Fibroblast of pulmonary artery (primary cell): Measurements from ENCODE around the gene FNIP1.
A peak's percentile ranks its signal among the peaks of the same experiment; 100 is the strongest.

Experiments used
- DNase-seq: peaks from one replicate; pipeline ENCODE4 v3.0.0-alpha.2; 2010; ENCODE audit warnings: low read depth
- H3K4me3 ChIP-seq: replicated peaks from 2 replicates; pipeline ENCODE4 v1.5.1; 2011; ENCODE audit warnings: low read depth, mild to moderate bottlenecking, control low read depth, low read length, moderate library complexity
- TF ChIP-seq, protein P1 (sequence below): IDR thresholded peaks from 2 replicates; pipeline ENCODE4 v1.5.1; 2011; ENCODE audit warnings: mild to moderate bottlenecking, control low read depth, low read length, inconsistent platforms; ENCODE audit errors: missing control alignments

The FNIP1 gene

GRCh38 chr5:131672776-131673175, 124.0 kb downstream of the FNIP1 start:
- DNase-seq, result no peak
- H3K4me3 ChIP-seq, result no peak overlapping the region

DNA sequence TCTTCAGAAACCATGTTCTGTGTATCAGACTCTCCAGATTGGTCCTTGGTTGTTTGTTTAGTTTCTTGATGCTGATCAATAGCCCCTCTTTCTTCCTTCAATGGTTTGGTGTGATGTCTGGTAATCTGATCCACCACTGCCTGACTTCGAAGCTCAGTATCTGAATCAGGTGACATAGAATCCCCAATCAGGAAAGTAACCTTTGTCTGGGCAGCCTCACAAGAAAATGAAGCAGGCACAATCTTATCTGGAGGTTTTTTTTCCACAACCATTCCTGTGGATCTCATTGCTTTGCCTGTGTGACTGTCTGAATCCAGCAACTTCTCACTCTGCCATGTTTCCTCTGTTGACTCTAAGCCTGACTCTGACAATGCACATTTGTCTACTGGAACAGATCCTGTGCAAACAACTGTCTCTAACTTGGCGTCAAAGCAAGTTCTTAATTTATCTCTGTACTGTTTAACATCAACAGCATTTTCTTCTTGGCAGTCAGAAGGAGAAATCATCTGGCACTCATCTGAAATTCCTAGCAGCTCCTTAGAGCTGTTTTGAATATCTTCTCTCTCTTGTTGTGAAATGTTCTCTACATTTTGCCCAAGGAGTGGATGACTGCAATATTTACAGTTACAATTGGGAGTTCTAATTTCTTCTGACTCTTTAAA, 124.7 kb downstream of the FNIP1 start:
- no peak overlapping the region for H3K4me3 ChIP-seq
- TF ChIP-seq, protein P1, sequence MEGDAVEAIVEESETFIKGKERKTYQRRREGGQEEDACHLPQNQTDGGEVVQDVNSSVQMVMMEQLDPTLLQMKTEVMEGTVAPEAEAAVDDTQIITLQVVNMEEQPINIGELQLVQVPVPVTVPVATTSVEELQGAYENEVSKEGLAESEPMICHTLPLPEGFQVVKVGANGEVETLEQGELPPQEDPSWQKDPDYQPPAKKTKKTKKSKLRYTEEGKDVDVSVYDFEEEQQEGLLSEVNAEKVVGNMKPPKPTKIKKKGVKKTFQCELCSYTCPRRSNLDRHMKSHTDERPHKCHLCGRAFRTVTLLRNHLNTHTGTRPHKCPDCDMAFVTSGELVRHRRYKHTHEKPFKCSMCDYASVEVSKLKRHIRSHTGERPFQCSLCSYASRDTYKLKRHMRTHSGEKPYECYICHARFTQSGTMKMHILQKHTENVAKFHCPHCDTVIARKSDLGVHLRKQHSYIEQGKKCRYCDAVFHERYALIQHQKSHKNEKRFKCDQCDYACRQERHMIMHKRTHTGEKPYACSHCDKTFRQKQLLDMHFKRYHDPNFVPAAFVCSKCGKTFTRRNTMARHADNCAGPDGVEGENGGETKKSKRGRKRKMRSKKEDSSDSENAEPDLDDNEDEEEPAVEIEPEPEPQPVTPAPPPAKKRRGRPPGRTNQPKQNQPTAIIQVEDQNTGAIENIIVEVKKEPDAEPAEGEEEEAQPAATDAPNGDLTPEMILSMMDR, result no peak
- DNase-seq, result peak; percentile 96

More at GRCh38 chr5:131672776-131673175, 124.0 kb downstream of the FNIP1 start:
- TF ChIP-seq, protein P1, result no peak

DNA sequence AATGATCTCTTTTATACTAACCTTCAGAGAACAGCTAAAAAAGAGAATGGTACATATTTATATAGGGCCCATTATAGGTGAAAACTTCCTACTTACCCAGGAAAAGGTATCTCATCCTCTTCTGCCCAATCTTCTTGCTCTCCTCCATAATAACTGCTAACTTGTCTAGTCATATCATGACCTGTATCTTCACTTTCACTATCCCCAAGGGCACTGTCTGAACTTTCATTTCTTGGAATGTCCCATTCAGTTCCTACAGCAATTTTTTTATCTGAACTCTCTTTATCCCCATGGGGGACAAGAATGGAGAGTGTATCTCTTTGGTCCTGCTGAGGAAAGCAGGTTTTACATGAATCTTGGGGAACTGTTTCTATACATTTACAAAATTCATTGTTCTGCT, 125.4 kb downstream of the FNIP1 start:
- no peak overlapping the region for H3K4me3 ChIP-seq
- TF ChIP-seq, protein P1, result no peak
- peak; percentile 6 for DNase-seq

DNA sequence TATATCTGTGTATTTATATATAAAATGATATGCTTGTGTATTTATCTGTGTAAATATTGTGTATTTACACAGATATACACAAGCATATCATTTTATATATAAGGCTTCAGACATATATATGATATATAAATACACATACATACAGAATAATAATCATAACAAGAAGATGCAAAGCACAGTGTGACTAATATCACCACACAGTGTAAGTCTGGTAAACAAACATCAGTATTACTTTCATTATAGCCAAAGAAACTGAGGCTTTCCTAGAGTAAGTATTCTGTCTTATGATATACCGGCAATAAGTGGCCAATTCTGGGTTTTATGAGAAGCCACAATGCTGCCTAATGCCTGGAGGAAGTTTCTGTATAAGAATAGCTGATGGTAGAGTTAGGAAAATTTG, 131.9 kb downstream of the FNIP1 start:
- TF ChIP-seq, protein P1, result no peak
- H3K4me3 ChIP-seq, result no peak overlapping the region
- no peak for DNase-seq

DNA sequence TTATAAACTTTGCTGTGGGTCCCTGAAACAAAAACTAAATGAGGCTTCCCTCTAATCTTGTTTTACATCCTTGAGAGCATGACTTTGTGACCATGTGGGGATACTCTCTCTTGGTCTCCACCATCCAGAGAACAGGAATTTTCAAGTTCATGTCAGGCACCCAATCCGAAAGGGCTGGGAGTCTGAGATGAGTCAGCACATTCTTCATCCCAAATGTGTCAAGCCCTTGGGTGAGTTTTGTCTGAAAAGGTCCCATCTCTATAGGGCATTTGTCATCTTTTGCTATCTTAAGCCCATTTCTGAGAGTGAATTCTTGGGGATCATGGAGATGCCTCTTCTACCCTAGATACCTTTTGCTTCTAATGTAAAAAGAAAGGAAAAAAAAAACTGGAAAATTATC, 134.9 kb downstream of the FNIP1 start:
- DNase-seq, result peak; percentile 11
- no peak overlapping the region for H3K4me3 ChIP-seq
- TF ChIP-seq, protein P1, result no peak

- no peak overlapping the region for H3K4me3 ChIP-seq
- DNase-seq, result no peak
- TF ChIP-seq, protein P1, result no peak
Observed at GRCh38 chr5:131659841-131660240, 137.0 kb downstream of the FNIP1 start.

DNA sequence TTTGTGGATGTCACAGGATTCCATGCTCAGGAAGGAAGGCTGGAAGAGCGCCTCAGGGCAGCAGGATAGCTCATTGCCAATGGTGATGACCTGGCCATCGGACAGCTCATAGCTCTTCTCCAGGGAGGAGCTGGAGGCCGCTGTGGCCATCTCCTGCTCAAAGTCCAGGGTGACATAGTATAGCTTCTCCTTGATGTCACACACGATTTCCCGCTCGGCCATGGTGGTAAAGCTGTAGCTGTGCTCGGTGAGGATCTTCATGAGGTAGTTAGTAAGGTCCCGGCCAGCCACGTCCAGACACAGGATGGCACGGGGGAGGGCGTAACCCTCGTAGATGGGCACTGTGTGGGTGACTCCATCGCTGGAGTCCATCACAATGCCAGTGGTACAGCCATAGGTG, 137.5 kb downstream of the FNIP1 start:
- DNase-seq, result no peak

More for the DNA sequence above, 137.5 kb downstream of the FNIP1 start:
- TF ChIP-seq, protein P1, result no peak
- no peak overlapping the region for H3K4me3 ChIP-seq
